Peyer's patch (tissue), 4 donors: ENCODE data around the gene PPFIA1. TPM values are rescaled to one million over a fixed set of nuclear protein-coding genes. Genes with fewer than 3 reads are reported as not detected.

Experiments
- DNase-seq, 3 donors: peaks; one replicate each; pipeline ENCODE4 v3.0.0-alpha.2; 2017 to 2019
- H3K27ac ChIP-seq, 4 donors: fragments of 200-600 bp; sonication (generic); one replicate each; pipeline ENCODE4 v1.5.1; 2016 to 2019
- H3K27me3 ChIP-seq, 2 donors: fragments of 200-600 bp; sonication (generic); one replicate each; pipeline ENCODE4 v1.5.1; 2019
- H3K36me3 ChIP-seq, 3 donors: fragments of 200-600 bp; sonication (generic); one replicate each; pipeline ENCODE4 v1.5.1; 2016 to 2019
- H3K4me1 ChIP-seq, 4 donors: fragments of 200-600 bp; sonication (generic); one replicate each; pipeline ENCODE4 v1.5.1; 2016 to 2019
- H3K4me3 ChIP-seq, 4 donors: fragments of 200-600 bp; sonication (generic); 1 replicate in 3 of 4; 2 replicates in 1 of 4; pipeline ENCODE4 v1.5.1; 2016 to 2019; ENCODE audit warnings: mild to moderate bottlenecking in 1 of 4
- H3K9me3 ChIP-seq, 4 donors: fragments of 200-600 bp; sonication (generic); one replicate each; pipeline ENCODE4 v1.5.1; 2016 to 2019; ENCODE audit warnings: mild to moderate bottlenecking in 1 of 4
- CTCF ChIP-seq, 6 experiments: fragments of 450-650 bp in 4 of 6; fragments of 200-600 bp in 2 of 6; sonication (generic) in 1 of 6; IDR thresholded peaks; one replicate each; pipeline ENCODE4 v1.5.1; 2017 to 2019; ENCODE audit warnings: antibody characterized with exemption in 6 of 6, mild to moderate bottlenecking in 3 of 6, moderate library complexity in 1 of 6
- POLR2A ChIP-seq, 2 donors: fragments of 450-650 bp; IDR thresholded peaks; one replicate each; pipeline ENCODE4 v1.5.1; 2017; ENCODE audit warnings: antibody characterized with exemption in 2 of 2, mild to moderate bottlenecking in 2 of 2, moderate library complexity in 2 of 2
- total RNA-seq, 4 donors: library from RNA; depleted of rRNA; stranded (reverse); fragments of >200 nt; gene quantifications; one replicate each; pipeline ENCODE4 v1.1.0, GENCODE V29; 2016

PPFIA1 gene
- total RNA-seq, 4 donors from 2014 or later: 45.5 to 111 (median 71.4) TPM

DNA sequence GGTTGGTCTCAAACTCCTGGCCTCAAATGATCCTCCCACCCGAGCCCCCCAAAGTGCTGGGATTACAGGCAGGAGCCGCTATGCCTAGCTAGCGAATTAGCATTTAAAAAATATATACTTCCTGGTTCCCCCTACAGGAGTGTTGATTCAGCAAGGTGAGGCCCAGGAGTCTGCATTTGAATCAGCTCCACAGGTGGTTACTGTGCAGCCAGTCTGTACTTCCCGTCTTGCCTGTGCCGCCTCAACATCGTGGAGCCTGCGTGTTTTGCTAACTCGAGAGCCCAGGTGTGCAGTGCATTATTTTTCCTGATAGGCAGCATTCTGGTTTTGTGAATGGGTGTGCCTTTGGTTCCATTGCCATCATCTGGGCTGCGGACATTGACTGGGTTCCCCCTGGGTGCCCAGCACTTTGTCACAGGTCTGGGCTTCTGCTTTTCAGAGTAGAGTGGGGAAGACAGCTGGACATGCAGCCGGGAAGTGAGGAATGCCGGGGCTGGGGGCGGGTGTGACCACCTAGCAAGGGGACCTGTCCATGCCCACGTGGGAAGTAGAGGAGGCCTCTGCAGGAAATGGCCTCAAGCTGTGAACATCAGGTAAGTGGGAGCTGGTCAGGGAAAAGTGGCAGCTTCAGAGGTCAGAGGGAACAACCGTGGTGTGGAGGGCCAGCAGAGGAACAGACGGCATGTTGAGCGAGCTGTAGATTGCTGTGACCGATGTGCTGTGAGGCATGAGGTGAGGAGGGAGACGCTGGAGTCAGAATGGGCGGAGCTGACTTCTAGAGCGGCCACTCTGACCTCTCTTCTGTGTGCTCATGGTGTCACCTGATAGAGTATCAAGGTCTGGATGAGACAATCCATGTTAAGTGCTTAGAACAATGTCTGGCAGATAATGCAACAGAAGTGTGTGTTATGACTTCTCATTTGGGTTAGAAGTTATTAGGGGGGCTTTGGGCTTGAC, 42.2 kb downstream of the PPFIA1 start:
- Histone ChIP-seq H3K9me3 (no peaks in the 10 kb centered on the region), H3K36me3 (no peaks in the 10 kb centered on the region), H3K27ac (no peak overlapping the region), H3K27me3 (no peaks in the 10 kb centered on the region), H3K4me1 (no peaks in the 10 kb centered on the region), H3K4me3 (no peak overlapping the region)
- DNase-seq: no peak
- TF ChIP-seq POLR2A (IDR thresholded peaks at IDR 0.05) (no peak), CTCF (IDR thresholded peaks at IDR 0.05) (no peak)

DNA sequence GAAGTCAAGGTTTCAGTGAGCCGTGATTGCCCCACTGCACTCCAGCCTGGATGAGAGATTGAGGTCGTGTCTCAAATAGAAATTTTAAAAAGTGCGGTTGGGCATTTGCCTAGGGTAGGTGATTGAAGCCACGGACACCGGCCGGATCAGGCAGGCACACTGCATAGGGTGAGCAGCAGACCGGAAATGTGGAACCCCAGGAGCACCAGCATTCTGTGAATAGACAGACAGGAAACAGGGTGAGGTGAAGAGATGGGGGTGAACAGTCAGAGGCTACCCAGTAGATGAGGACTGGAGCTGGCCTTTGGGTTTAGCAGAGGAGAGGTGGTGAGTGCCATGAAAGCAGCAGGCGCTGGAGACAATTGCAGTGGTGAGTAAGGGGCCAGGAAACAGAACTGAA, 43.5 kb downstream of the PPFIA1 start:
- no peak for DNase-seq
- Histone ChIP-seq H3K9me3 (no peaks in the 10 kb centered on the region), H3K4me3 (no peak overlapping the region), H3K4me1 (no peaks in the 10 kb centered on the region), H3K27ac (no peak overlapping the region), H3K27me3 (no peaks in the 10 kb centered on the region), H3K36me3 (no peaks in the 10 kb centered on the region)
- no peak for TF ChIP-seq POLR2A (IDR thresholded peaks at IDR 0.05)
- no peak for TF ChIP-seq CTCF (IDR thresholded peaks at IDR 0.05)

DNA sequence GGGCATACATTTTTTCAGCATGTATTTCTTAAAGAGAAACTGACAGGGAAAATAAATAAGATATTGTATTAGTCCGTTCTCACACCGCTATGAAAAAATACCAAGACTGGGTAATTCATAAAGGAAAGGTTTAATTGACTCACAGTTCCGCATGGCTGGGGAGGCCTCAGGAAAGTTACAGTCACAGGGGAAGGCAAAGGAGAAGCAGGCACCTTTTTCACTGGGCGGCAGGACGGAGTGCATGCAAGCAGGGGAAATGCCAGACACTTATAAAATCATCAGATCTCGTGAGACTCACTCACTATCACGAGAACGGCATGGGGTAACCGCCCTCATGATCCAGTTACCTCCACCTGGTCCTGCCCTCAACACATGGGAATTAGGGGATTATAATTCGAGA, 44.2 kb downstream of the PPFIA1 start:
- H3K4me3 ChIP-seq: no peak overlapping the region
- TF ChIP-seq CTCF (IDR thresholded peaks at IDR 0.05): no peak
- no peak for TF ChIP-seq POLR2A (IDR thresholded peaks at IDR 0.05)
- H3K4me1 ChIP-seq: no peaks in the 10 kb centered on the region
- no peak overlapping the region for H3K27ac ChIP-seq
- DNase-seq: no peak
- no peaks in the 10 kb centered on the region for H3K9me3 ChIP-seq
- no peaks in the 10 kb centered on the region for H3K36me3 ChIP-seq
- H3K27me3 ChIP-seq: no peaks in the 10 kb centered on the region

DNA sequence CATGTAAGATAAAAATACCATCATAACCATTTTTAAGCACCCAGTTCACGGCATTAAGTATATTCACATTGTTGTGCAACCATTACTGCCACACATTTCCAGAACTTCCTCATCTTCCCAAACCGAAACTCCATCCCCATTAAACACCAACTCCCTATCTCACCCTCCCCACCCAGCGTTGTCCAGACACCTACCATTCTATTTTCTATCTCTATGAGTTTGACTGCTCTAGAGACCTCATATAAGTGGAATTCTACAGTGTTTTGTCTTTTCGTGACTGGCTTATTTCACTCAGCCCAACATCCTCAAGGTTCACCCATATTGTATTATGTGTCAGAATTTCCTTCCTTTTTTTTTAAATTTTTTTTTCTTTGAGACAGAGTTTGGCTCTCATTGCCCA, 45.2 kb downstream of the PPFIA1 start:
- DNase-seq: no peak
- no peaks in the 10 kb centered on the region for H3K36me3 ChIP-seq
- no peak overlapping the region for H3K4me3 ChIP-seq
- no peaks in the 10 kb centered on the region for H3K4me1 ChIP-seq
- H3K9me3 ChIP-seq: no peaks in the 10 kb centered on the region
- no peak overlapping the region for H3K27ac ChIP-seq
- TF ChIP-seq POLR2A (IDR thresholded peaks at IDR 0.05) (no peak), CTCF (IDR thresholded peaks at IDR 0.05) (no peak)
- no peaks in the 10 kb centered on the region for H3K27me3 ChIP-seq

- H3K27ac ChIP-seq: no peak overlapping the region
- no peaks in the 10 kb centered on the region for H3K36me3 ChIP-seq
- no peak overlapping the region for H3K4me3 ChIP-seq
- H3K27me3 ChIP-seq: no peaks in the 10 kb centered on the region
- TF ChIP-seq CTCF (IDR thresholded peaks at IDR 0.05) (no peak), POLR2A (IDR thresholded peaks at IDR 0.05) (no peak)
- DNase-seq: no peak
- H3K4me1 ChIP-seq: no peaks in the 10 kb centered on the region
- no peaks in the 10 kb centered on the region for H3K9me3 ChIP-seq
Observed at GRCh38 chr11:70317581-70318305, 47.3 kb downstream of the PPFIA1 start.
